ENCODE data around the gene ZNF765.

GRCh38 chr19:53431399-53432087 is 36.6 kb downstream of the ZNF765 start, which contains the start of gene ZNF761:
- TF ChIP-seq PRRX2 (CRISPR knock-in tag; IDR thresholded peaks at IDR 0.05) = no peak
- TF ChIP-seq TP53 (CRISPR knock-in tag; IDR thresholded peaks at IDR 0.05) = 0 out of 2 replicates have a peak, but pooled peaks have one; percentile 48
- TF ChIP-seq CREM (CRISPR knock-in tag; IDR thresholded peaks at IDR 0.05) = no peak
- no peak for TF ChIP-seq CTCF (IDR thresholded peaks at IDR 0.05)
- TF ChIP-seq E2F4 (CRISPR knock-in tag; IDR thresholded peaks at IDR 0.05; ENCODE audit: borderline replicate concordance, low read depth) = no peak
- peak; percentile 89 for TF ChIP-seq SP1 (CRISPR knock-in tag; conservative IDR thresholded peaks at IDR 0.05)
- TF ChIP-seq JUN (CRISPR knock-in tag; IDR thresholded peaks at IDR 0.05) = no peak
- TF ChIP-seq GTF2I (CRISPR knock-in tag; conservative IDR thresholded peaks at IDR 0.05) = no peak
- no peak for TF ChIP-seq NFE2L1 (CRISPR knock-in tag; IDR thresholded peaks at IDR 0.05)
- TF ChIP-seq KAT7 (CRISPR knock-in tag; IDR thresholded peaks at IDR 0.05; ENCODE audit: borderline replicate concordance) = no peak
- no peak for TF ChIP-seq FOXP4 (CRISPR knock-in tag; IDR thresholded peaks at IDR 0.05)
